Keratinocyte (primary cell): ENCODE data around the gene TRIP11.

ENCODE experiments used
- EZH2 ChIP-seq: IDR thresholded peaks from one replicate; pipeline ENCODE4 v1.6.1; 2012; ENCODE audit warnings: inconsistent platforms, mild to moderate bottlenecking, low read length, moderate library complexity
- TF ChIP-seq, protein P1 (sequence below), 3 experiments: IDR thresholded peaks in 1 of 3; conservative IDR thresholded peaks in 1 of 3; optimal IDR thresholded peaks in 1 of 3; 2 replicates in 2 of 3; 3 replicates in 1 of 3; pipeline versions ENCODE3 to v1.5.1; 2011; ENCODE audit warnings: low read length in 3 of 3, mild to moderate bottlenecking in 3 of 3, moderate library complexity in 2 of 3, control low read depth in 1 of 3, inconsistent platforms in 1 of 3; ENCODE audit not compliant: insufficient read depth in 2 of 3; ENCODE audit errors: extremely low read depth in 1 of 3

DNA sequence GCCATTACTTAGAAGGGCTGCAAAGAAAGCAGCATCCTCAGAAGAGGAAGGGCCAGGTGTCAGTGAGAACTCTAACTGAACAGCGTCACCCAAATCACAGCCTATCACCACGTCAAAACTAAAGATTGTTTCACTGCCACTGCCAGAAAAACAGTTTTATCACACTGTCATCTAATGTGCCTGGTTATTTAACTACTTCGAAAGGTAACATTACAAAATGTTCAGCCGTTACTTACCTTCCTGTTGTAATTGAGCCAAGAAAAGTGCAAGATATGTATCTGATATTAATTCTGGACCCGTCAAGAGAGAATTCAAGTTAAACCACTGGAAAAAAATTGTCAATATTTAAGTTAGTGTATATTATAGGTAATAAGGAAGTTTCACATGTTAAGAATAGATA lies 48.6 kb upstream of the TRIP11 start:
- TF ChIP-seq, protein P1, sequence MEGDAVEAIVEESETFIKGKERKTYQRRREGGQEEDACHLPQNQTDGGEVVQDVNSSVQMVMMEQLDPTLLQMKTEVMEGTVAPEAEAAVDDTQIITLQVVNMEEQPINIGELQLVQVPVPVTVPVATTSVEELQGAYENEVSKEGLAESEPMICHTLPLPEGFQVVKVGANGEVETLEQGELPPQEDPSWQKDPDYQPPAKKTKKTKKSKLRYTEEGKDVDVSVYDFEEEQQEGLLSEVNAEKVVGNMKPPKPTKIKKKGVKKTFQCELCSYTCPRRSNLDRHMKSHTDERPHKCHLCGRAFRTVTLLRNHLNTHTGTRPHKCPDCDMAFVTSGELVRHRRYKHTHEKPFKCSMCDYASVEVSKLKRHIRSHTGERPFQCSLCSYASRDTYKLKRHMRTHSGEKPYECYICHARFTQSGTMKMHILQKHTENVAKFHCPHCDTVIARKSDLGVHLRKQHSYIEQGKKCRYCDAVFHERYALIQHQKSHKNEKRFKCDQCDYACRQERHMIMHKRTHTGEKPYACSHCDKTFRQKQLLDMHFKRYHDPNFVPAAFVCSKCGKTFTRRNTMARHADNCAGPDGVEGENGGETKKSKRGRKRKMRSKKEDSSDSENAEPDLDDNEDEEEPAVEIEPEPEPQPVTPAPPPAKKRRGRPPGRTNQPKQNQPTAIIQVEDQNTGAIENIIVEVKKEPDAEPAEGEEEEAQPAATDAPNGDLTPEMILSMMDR (optimal IDR thresholded peaks at IDR 0.05 in 1 of 3, IDR thresholded peaks at IDR 0.05 in 1 of 3, conservative IDR thresholded peaks at IDR 0.05 in 1 of 3; ENCODE audit: extremely low read depth in 1 of 3, insufficient read depth in 2 of 3, low read length in 3 of 3) = no peak
- no peak for TF ChIP-seq EZH2
